ENCODE measurements around the gene ACTC1.

- no peak for TF ChIP-seq ZBTB26 (CRISPR knock-in tag; IDR thresholded peaks at IDR 0.05; ENCODE audit: borderline replicate concordance)
- TF ChIP-seq GFI1 (CRISPR knock-in tag; IDR thresholded peaks at IDR 0.05; ENCODE audit: borderline replicate concordance) = no peak
- TF ChIP-seq RORA (CRISPR knock-in tag; IDR thresholded peaks at IDR 0.05) = no peak
- no peak for TF ChIP-seq ZNF235 (CRISPR knock-in tag; IDR thresholded peaks at IDR 0.05; ENCODE audit: borderline replicate concordance)
- TF ChIP-seq FOSL1 (CRISPR knock-in tag; IDR thresholded peaks at IDR 0.05; ENCODE audit: borderline replicate concordance) = no peak
- no peak for TF ChIP-seq HINFP (CRISPR knock-in tag; IDR thresholded peaks at IDR 0.05; ENCODE audit: low read depth)
- TF ChIP-seq TEF (CRISPR knock-in tag; IDR thresholded peaks at IDR 0.05) = no peak
- no peak for TF ChIP-seq MTA1 (CRISPR knock-in tag; IDR thresholded peaks at IDR 0.05; ENCODE audit: borderline replicate concordance)
- TF ChIP-seq RNF219 (CRISPR knock-in tag; IDR thresholded peaks at IDR 0.05) = no peak
- TF ChIP-seq ZBTB20 (CRISPR knock-in tag; IDR thresholded peaks at IDR 0.05; ENCODE audit: borderline replicate concordance, low read depth) = no peak
- TF ChIP-seq ZNF550 (CRISPR knock-in tag; IDR thresholded peaks at IDR 0.05; ENCODE audit: borderline replicate concordance) = no peak
- no peak for TF ChIP-seq TBP (CRISPR knock-in tag; IDR thresholded peaks at IDR 0.05)
Measured at GRCh38 chr15:34768530-34768929, 26.8 kb downstream of the ACTC1 start.

Measured in HepG2 (cell line).